HG03469 (cell line): ENCODE measurements around the gene FEV.

Experiments used
- ATAC-seq: cut with Tn5 transposase; IDR thresholded peaks from one replicate; pipeline ENCODE4 v1.9.1; 2021; ENCODE audit warnings: mild to moderate bottlenecking, moderate library complexity, moderate number of reproducible peaks; ENCODE audit not compliant: unreplicated experiment

Gene FEV

DNA sequence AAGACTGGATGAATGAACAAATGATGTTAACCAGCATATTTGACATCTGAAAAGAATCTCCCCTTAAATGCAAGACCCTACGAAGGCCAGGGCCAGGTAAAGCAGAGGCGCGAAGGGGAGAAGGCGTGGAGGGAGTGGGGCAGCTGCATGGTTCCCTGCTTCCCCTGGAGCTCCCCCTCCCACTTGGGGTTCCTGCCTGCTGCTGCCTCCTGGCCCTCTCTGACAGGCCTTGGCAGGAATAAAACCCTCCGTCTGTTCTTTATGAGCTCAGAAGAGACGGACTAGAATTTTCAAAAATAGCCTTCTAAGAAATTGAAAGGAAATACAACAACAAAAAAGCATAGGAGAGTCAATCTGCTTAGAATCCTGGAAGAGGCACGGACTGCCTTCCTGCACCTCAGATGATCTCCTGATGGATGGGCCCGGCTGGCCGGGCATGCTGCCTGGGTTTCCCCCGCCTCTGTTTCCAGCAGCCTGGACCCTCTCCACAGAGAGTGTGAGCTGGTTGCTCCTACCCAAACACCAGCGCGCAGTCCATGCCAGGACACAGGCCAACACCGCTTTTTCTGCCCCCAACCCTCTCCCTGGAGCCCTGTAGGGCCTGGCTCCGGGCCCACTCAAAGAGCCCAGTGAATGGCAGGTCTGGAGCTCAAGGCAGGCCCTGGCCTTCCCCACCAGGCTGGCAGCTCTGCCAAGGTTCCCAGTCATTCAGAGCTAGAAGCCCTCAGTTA lies 32.4 kb upstream of the FEV start:
- ATAC-seq = no peak

DNA sequence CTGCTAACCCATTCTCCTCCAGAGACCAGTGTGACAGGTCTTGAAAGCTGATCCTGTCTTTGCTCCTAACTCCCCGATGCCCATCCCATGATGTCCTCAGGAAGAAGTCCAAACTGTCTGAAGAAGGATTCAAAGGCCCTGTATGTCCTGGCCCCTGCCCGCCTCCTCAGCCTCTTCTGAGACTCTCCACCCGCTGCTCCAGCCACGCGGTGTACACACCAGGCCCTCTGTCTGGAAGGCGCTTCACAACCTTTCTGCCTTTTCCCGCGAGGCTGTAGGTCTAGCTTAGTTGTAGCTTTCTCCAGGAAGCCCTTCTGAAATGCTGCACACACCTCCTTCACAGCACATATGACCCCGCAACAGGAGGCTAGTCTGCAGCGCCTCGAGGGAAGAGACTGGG lies 31.7 kb upstream of the FEV start:
- no peak for ATAC-seq

DNA sequence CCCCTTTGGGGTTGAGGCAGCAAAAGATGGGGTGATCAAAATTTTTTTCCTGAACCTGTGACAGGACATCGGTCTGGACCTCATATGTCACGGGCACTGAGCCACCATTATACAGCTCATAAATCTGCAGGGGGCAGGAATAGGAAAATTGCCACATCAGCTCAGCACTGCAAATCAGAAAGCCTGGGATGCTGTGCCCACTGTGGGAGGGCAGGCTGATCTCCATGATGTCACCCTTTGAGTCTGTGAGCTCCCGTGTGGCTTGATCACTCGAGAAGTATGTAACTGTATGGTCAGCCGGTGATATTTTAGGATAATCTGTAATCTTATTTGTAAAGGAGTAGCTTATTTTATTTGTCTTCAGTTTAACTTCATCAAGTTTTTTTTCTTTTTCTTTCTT lies 25.9 kb upstream of the FEV start:
- no peak for ATAC-seq

DNA sequence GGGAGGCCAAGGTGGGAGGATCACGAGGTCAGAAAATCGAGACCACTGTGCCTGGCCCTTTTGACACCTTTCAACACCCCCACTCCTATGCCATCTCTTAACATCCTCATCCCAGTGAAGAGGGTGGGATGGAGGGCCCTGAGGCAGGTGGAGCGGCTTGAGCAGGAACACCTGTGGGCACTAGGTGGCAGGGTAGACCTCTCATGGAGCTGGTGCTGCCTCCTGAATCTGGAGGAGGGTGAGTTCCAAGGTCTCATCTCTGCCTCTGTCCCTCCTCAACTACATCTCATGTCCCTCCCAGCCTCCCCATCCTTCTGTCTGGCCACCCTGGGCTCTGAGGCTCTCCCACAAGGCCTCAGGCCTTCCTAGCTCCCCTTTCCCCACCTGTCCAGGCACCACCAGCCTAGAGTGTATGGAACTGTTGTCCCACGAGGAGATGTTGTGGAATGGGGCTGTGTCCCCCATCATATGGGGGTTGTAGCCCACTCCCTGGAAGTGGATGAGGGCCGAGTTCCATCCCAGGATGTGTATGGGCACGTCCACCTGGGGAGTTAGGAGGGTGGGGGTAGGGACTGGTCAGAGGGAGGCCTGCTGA lies 25.3 kb upstream of the FEV start:
- no peak for ATAC-seq

DNA sequence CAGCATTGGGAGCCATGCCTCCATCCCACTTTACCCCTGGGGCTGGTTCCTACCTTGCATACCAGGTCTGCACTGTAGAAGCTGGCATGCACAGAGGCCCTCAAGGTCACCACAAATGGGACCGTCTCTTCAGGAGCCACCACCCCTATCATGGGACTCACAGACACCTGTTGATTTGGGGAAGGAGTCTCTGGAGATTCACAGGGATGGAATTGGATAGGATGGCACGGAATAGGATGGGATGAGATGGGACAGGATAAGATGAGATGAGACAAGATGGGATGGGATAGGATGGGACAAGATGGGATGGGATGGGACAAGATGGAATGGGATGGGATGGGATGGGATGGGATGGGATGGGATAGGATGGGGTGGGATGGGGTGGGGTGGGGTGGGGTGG lies 24.3 kb upstream of the FEV start:
- ATAC-seq = no peak

DNA sequence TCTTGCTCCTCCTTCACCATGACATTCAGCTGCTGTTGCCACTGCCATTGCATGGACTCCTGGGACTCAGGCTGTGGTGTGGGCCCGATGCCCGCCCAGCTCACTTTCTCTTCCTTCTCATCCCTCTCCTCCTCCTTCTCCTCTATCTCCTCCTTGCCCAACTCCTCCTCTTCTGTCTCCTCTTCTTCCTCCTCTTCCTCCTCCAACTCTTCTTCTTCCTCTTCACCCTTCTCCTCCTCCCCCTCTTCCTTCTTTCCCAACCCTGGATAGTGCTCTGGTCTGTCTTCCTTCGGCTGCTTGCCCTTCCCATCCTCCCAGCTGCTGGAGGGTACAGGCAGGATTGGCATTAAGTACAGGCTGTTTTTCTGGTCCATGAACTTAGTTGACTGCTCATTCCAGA lies 19.0 kb upstream of the FEV start:
- no peak for ATAC-seq

DNA sequence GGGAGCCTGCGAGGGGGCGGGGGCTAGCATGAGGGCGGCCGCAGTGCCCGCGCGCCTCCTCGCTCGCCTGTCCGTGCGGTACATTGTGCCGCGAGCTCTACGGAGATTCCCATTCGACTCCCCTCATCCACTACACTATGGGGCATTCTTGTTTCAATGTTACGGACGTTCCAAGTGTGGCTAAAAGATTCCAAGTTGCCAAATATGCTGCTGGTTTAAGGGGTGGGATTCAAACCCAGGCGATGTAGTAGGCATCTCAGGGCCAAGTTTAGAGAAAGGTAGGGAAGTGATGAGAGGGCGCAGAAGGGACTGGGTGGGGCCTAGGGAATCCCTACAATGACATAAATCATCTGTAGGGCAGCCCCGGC lies 18.3 kb upstream of the FEV start:
- no peak for ATAC-seq

DNA sequence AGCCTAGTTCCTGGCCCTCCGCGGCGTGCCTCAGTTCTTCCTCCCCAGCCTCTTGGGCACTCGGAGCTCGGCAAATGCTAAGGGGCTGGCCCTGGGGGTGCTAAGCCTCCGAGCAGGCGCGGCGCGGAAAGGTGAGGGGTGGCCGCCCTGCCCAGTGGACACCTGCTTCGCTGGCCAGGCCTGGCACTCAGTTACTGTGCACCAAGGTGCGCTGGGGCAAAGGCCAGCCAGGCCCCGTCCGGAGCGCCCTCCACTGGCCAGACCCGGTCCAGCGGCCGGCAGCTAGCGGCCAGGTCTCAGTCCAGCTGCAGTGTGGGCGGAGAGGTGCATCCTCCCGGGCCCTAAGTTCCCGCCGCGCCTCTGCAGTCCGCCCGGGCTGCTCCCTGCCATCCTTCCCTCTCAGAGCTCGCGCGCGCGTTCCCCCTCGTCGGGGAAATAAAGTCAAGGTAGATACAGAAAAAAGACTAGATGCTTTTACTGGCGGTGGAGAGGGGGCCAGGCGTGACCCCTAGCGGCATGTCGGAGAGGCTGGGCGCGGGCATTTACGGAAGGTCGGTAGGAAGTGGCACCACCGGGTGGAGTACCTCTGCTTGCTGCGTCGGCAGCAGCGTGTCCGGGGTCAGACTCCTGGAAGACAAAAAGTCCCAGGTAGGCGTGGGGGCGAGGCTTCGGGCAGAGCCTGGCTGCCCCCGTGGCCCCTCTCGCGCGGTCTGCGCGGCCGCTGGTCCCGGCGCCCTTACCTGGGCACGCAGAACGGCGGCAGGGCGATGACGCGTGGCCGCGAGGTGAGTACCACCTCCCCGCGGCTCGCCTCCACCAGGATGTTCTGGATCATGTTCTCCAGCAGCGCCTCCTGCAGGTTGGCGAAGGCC lies 17.6 kb upstream of the FEV start:
- ATAC-seq = no peak

DNA sequence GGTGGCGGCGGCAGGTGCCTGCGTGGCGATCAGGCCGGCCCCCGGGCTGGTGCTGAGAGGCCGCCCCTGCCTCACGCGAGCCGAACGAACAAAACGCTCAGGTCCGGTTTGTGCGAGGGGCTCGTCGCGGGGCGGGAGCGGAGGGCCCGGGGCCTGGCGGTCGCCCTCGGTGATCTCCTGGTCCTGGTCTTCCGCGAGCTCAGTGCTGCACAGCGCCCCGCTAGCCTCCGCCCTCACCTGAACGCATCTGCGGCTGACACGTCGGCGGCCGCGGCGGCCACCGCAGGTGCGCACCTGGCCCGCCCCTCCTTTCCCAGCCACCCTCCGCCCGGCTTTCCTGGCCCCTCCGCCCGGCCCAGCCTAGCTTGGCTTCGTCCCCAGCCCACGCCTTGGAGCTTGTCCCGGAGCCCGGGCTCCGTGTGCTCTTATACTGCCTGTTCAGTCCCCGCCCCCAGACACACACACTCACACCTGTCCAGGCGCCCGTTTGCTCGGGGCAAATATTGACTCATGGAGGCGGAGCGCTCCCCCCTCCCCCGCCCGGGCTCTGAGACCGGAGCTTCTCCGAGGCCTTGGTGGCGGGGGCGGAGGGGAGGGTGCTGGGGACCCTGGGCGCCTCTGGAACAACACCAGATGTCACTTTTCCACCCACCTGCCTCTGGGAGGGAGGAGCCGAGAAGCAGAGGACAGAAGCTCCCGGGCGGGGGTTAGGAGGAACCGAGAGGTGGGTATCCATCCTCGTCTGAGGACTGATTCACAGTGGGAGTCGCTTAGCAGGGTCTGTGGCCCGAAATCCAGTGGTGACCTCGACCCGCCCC lies 16.8 kb upstream of the FEV start:
- no peak for ATAC-seq

DNA sequence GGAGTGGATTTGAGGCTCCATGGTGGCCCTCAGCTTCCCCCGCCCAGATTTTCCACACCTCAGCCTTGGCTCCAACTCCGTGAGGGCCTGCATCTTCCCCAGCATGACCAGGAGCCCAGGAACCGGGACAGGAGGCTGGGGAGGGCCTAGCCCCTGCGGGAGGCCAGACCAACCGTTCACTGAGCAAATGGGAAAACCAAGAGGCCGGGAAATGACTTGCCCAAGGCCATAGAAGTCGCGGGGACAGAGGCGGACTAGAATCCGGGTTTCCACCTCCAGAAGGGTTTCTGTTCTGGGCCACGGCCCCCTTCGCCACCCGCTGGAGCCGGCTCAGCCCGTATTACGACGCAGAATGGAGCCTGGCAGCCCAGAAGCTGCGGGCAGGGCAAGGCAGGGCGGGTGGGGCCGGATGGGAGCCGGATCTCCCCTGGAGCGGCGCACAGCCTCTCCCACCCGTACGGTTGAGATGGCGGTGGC lies 16.2 kb upstream of the FEV start:
- ATAC-seq = no peak

DNA sequence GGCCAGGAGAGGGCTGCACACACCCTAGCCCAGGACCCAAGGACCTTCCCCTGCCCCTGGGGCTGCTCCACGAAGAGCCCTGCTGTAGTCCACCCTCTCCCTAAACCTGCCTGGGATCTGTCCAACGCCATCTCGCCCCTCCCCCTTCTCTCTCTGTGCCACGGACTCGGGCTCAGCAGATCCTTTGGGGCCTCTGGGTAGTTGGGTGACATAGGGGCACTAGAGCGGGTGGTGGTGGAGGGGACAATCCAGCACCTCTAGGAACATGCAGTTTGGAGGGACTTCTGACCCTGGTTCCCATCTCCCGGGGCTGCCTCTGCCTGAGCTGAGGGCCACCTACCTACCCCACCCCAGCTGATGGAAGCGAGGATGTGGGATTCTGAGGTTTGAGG lies 15.6 kb upstream of the FEV start:
- ATAC-seq = no peak

DNA sequence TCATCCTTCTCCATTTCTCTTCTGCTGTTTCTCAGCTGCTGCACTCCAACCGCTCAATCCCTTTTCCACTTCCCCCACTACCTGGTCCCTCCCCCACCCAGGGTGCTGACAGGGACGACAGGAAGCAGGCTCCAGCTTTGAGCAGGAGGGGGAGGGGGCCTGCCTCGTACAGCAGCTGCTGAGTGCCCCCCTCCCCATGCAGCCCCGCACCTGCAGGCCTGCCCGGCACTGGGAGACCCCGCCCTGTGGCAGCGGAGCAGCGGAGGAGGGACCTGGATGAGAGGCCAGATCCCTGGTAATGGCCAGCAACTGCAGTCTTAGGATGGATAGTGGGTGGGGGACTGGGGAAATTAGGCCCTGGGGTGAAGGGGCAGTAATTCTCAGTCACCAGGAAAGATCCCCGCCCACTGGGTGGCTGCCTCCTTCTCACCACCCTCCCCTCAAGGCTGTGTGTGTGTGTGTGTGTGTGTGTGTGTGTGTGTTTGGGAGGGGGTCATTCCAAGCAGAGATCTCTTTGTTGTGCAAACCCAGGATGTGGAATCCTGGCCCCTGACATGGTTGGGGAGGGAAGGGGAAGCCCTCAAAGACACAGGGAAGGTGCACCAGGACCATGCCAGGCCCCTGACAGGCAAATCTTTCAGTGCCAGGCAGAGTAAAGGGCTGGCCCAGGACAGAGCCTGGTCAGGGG lies 15.0 kb upstream of the FEV start:
- no peak for ATAC-seq

DNA sequence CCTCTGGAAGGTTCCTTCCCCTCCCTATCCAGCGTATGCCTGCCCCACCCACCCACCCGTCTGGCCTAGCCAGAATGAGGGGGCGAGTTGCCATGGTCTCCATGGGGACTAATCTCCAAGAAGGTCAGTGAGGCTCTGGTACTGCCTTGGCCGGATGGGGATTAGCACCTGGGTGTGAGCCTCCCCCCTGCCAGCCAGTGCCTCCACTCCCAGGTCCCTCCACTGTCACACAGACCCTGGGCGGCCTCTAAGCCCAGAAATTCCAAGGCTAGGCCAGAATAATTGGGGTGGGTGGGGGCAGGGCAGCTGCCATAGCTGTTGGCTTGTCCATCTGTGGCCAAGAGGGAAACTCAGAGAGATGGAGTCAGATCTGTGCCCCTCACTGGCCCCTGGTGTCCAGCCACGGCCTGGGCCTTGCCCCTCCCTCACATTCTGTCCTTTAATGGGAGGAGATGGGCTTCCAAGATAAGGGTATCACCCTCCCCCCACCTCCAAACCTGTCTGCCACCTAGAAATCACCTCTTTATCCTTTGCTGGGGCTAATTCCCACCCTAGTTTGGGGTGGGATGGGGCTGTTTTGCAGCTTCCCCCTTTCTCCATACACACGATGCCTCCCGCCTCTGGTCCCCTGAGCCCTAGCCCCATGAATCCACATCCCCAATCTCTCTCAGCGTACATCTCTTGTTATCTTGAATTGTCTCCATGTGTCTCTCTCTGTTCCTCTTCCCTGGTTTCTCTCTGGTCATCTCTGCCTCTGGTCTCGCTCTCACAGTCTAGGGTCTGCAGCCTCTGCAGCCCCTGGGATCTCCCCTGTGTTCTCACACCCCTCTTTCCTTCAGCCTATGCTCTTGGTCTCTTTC lies 14.3 kb upstream of the FEV start:
- ATAC-seq = no peak

DNA sequence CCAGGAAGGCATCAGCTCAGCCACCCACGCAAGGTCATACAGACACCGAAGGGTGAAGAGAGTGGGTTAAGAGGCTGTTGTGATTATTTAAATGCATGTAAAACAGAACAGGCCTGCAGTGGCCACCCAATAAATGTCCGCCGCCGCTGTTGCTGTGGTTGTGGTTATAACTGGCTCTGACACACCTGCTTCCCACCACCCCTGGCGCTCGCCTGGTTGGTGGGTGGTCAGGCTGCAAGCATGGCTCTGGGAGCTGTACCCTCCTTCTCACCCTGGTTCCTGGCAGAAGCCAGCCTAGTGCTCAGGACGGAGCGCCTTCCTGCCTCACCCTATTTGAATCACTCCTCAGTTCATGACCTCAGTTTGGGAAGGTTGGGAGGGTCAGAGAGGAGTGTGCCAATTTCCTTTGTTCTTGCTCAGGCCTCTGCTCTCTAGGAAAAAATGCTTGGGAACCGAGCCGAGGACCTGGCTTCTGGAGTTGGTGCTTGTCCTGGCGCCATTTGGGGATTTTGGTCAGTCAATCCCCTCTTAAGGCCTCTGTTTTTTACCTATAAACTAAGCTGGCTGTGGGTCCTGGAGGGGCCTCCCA lies 13.5 kb upstream of the FEV start:
- ATAC-seq = no peak

DNA sequence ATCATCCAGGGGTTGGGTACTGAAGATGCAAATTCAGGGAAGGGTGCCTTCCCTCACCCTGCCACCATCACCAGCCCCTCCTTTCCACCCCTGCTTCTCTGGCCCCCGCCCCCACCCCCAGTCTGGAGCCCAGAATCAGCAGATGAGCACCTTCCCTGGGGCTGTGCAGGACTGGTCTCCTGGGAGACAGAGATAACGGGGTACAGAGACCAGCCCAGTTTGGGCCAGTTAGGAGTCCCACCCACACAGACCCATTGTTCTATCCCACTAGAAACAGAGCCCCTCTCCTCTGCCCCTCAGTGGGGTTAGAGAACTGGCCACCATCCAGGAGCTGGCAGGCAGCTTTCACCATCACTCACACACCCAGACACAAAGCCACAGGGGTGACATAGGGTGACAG lies 12.7 kb upstream of the FEV start:
- ATAC-seq = no peak

DNA sequence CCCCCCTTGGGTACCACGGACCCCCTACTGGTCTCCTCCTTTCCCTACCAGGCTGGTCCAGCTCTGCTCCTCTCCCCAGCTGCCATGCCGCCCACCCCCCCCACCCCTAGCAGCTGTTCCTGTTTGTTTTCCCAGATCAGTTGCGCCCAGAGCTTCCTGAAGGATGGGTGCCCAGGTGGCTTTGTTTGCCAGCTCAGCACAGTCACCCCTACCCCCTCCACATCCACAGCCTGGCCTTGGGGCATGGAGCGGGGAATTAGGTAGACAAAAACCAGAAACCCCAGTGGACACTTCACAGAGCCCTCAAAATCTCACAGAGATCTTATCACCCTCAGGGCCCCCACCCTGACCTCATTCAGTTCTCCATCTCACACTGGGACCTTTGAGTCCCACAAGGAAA lies 12.0 kb upstream of the FEV start:
- ATAC-seq = no peak

DNA sequence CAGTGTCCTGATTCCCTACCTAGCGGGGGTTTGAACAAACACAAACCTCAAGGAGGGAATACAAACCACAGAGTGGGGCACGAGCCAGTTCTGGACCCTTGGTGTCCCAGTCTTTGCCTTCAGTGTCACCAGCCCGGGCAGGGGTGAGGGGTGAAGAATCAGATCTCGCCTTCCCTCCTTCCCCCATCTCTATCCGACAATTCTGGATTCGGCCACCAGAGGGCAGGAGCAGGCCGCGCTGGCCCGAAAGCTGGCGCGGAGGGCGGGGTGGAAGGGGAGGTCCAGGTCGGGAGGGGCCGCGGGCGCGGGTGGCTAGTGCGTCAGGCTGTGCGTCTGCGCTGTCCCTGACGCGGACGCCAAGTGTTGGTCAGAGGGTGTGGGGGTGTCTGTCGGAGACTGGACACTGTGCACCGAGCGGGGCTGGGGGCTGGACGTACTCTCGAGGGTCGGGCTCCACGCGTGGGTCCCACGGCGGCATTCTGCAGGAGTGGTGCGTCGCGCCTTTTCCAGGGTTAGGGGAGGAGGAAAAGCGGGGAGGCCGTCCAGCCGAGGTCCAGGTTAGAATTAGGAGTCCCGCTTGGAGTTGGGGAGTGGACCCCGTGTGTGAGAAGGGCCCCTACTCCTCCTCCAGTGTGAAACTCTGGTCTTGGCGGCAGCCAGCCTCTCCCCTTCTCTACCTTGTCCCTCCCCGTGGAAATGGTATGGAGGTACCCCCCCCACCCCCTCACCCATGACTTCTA lies 11.2 kb upstream of the FEV start:
- ATAC-seq = no peak

DNA sequence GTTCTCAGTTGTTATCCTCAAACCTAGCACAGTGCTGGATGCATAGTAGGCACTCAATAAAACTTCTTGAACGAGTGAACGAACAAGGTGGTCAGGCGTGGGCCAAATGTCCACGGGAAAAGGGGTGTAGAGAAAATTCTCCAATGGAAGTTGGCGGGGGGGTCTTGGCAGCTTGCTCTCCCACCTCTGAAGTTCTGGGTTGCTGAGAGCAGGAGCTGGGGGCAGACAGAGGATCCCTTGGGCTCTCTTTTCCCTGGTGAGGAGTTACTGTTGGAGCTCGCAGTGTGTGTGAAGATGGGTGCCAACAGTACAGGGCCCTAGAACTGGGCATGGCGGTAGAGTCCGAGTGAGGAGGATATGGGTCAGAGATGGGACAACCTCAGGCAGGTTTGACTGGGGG lies 10.6 kb upstream of the FEV start:
- ATAC-seq = no peak
